Choroid plexus epithelial cell (primary cell): ENCODE data around the gene CARD10.

ENCODE experiments used
- DNase-seq: peaks from one replicate; pipeline ENCODE4 v3.0.0-alpha.2; 2010; ENCODE audit warnings: low read depth
- H3K4me3 ChIP-seq: 2 replicates; pipeline ENCODE4 v1.5.1; 2011; ENCODE audit warnings: low read depth, mild to moderate bottlenecking, control low read depth, low read length, moderate library complexity
- CTCF ChIP-seq: conservative IDR thresholded peaks from 2 replicates; pipeline ENCODE4 v1.5.1; 2011; ENCODE audit warnings: low read depth, mild to moderate bottlenecking, control low read depth, inconsistent platforms, low read length, moderate library complexity

The CARD10 gene

GRCh38 chr22:37501610-37502341 lies 17.4 kb downstream of the CARD10 start:
- peak; percentile 87 for DNase-seq
- TF ChIP-seq CTCF: no peak
- no peak overlapping the region for H3K4me3 ChIP-seq

DNA sequence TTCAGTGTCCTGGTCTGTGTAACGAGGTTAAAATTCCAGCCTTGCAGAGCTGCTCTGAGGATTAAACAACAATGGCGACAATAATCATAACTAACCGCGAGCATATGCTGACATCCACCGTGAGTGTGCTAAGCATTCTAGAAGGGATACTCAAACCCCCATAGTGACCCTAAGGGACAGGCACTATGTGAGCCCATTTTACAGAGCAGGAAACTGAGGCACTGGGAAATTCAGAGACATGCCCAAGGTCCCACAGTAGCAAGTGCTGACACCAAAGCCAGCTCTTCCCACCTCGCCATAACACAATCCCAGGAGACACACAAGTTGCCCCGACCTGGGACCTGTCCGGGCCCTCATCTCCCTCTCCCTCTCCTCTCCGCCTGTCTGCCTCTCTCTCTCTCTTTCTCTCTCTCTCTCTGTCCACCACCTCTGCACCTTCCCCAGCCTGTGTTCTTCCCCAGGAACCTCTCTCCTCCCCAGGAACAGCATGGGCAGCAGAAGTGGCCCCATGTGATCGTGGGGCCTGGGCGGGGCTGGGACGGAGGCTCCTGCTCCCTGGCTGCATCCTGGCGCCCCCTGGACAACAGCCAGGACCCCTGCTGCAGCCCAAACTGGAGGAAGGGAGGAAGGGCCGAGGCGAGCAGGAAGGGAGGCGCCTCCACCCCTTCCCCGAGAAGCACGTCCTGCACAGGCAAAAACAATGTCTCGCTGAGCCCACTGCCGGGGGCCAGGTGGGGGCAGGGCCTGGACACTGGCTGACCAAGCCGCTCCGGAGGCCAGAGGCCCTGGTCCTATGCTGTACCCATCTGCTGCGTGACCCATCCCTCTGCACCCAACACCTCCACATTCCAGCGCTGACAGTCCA lies 18.2 kb downstream of the CARD10 start:
- TF ChIP-seq CTCF: no peak
- no peak overlapping the region for H3K4me3 ChIP-seq
- peak; percentile 57 for DNase-seq

DNA sequence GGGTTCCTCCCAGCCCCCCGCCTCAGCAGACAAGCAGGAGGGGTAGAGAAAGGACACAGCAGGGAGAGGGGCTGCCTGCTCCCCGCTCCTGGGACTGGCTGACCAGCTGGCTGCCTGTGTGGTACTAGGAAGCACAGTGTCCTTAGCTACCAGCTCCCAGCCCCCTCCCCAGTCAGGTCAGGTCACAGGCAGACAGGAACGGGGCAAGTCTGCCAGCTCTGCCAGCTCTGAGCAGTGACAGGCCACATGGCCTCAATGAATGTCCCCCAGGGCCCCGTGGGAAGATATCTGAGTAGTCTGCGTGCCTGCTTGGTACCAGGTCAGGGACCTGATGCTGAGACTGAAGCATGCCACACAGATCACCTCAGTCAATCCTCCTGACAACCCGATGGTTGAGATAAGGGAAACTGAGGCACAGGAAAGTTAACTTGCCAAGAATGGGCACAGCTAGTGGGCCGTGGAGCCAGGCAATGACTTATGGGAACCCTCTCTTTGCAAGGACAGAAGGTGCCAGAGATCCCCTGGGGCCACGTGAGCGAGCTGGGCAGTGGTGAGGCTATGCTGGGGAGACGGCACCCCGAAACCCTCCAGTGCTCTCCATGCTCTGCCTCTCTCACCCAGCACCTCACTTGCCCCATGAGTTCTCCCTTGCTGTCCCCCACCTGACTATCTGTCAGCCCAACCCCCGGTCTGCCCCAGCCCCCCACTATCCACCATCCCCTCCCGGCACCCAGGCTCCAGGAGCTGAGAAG lies 19.2 kb downstream of the CARD10 start:
- H3K4me3 ChIP-seq: no peak overlapping the region
- no peak for TF ChIP-seq CTCF
- no peak for DNase-seq

DNA sequence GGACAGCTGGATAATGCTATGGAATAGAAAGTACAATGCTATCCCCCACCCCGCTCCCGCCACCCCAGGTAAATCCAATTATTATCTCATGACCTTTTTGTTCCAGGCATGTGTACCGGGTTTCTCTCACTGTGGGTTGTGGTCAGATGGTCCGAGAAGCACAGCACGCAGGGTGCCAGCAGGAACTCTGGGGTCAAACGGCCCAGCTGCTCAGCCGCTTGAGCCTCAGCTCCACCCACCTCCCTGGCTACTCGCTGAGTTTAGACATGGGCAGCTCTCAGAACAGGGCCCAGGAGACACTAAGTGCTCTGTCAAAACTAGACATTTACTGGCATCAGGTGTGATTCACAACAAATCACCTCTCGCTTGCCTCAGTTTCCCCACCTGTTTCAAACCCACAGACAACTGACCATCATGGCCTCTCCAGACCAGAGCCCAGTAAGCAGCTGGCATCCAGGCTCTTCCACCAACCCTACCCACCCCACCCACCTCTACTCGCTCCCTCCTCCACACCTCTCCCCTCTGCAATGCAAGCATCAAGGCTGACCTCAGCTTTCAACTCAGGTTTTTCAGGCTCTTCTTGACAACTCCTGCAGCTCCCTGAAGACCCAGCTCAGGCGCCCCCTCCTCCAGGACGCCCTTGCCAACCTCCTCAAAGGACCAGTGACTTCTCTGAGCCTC lies 20.0 kb downstream of the CARD10 start:
- no peak overlapping the region for H3K4me3 ChIP-seq
- TF ChIP-seq CTCF: no peak
- DNase-seq: peak; percentile 80

- TF ChIP-seq CTCF: peak; percentile 58
- H3K4me3 ChIP-seq: no peak overlapping the region
- peak; percentile 19 for DNase-seq
Observed at GRCh38 chr22:37498289-37498909, 20.8 kb downstream of the CARD10 start.

DNA sequence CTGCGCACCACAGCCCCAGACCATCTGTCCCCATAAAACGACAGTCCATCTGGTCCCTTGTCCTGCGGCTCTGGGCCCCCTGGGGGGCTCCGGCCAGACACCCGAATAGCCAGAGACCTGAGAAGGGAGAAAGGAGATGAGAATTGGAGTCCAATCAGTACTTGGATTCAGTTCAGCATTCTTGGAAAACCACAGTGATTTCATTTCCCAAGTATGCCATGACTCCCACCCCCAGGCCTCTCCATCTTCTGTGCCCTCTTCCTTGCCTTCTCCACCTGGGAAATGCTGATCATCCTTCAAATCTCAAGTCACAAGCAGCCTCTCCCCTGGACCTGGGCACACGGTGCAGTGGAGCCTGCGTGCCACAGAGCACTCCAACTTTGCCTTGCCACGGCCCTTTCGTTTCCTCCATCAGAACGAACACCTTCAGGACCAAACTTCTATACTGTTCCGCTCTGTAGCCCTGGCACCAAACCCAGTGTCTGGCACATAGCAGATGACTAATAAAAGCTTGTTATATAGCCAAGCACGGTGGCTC lies 22.1 kb downstream of the CARD10 start:
- TF ChIP-seq CTCF: no peak
- H3K4me3 ChIP-seq: no peak overlapping the region
- peak; percentile 90 for DNase-seq
